ENCODE data around the gene IGF2R. TPM values are rescaled to one million over a fixed set of nuclear protein-coding genes. Genes with fewer than 3 reads are reported as not detected.
"Not testable (repeated sequence)": the region's sequence is repeated elsewhere in the genome, so short reads cannot be mapped to it uniquely, and the experiment has no call there.

IGF2R gene
- total and polyA plus RNA-seq, 2 donors (not counting 1 experiment from before 2014, with no cell fraction given): 9.5 to 53.3 TPM

DNA sequence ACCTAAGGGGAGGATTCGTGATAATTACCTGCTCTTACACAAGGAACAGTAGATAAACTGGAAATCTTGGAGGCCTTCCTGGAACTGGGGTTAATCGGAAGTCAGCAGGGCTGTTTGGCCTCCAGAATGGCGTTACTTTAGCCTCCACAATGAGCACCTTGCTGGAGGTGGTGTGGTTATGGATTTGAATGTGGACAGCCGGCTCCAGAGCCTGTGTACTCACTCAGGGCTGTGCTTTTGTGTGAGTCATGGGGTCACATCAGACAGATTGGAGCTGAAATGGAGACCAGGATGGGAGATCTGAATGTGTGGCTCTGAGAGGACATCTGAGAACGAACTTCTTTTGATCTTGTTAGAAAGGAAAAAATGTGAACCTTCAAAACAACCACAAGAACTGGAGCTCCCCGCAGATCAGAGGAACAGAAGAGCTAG is 30.4 kb downstream of the IGF2R start:
- ATAC-seq (ENCODE audit: low read depth): no peak
- Histone ChIP-seq H2AFZ (ENCODE audit: insufficient read depth, low read depth, low read length, poor library complexity, severe bottlenecking) (no peak overlapping the region), H3K4me1 (ENCODE audit: control insufficient read depth in 2 of 2, insufficient read depth in 2 of 2, low read length in 2 of 2) (no peaks in the 10 kb centered on the region), H3K4me3 (ENCODE audit: control extremely low read depth in 1 of 5, extremely low read depth in 1 of 5, insufficient read depth in 1 of 5, low read depth in 2 of 5, low read length in 4 of 5) (no peak overlapping the region), H3K9me3 (ENCODE audit: control extremely low read depth in 1 of 3, control insufficient read depth in 2 of 3, insufficient read depth in 1 of 3, low read length in 2 of 3) (peaks cover 2 to 6% (median 2%) of the 10 kb centered on the region in 3 donors), H3K27me3 (replicated peaks in 1 of 4; ENCODE audit: control extremely low read depth in 1 of 4, control insufficient read depth in 3 of 4, insufficient read depth in 4 of 4, low read length in 3 of 4) (no peaks in the 10 kb centered on the region), H4K20me1 (ENCODE audit: control insufficient read depth, insufficient read depth, low read length, poor library complexity, severe bottlenecking) (peaks cover 62% of the 10 kb centered on the region), H3K4me2 (replicated peaks; ENCODE audit: low read depth, low read length, poor library complexity, severe bottlenecking) (no peak overlapping the region), H3K9ac (ENCODE audit: low read length) (no peak overlapping the region), H3K36me3 (replicated peaks in 1 of 2; ENCODE audit: control extremely low read depth in 1 of 2, control insufficient read depth in 1 of 2, extremely low read depth in 1 of 2, insufficient read depth in 2 of 2, low read length in 1 of 2) (peaks cover 2 to 19% of the 10 kb centered on the region in 2 experiments), H3K79me2 (ENCODE audit: control insufficient read depth, insufficient read depth, low read length) (peaks cover 97% of the 10 kb centered on the region), H3K27ac (ENCODE audit: low read length in 2 of 2) (no peak overlapping the region)
- intact Hi-C loops (cut with micrococcal nuclease): no loop called here
- TF ChIP-seq, protein P1, sequence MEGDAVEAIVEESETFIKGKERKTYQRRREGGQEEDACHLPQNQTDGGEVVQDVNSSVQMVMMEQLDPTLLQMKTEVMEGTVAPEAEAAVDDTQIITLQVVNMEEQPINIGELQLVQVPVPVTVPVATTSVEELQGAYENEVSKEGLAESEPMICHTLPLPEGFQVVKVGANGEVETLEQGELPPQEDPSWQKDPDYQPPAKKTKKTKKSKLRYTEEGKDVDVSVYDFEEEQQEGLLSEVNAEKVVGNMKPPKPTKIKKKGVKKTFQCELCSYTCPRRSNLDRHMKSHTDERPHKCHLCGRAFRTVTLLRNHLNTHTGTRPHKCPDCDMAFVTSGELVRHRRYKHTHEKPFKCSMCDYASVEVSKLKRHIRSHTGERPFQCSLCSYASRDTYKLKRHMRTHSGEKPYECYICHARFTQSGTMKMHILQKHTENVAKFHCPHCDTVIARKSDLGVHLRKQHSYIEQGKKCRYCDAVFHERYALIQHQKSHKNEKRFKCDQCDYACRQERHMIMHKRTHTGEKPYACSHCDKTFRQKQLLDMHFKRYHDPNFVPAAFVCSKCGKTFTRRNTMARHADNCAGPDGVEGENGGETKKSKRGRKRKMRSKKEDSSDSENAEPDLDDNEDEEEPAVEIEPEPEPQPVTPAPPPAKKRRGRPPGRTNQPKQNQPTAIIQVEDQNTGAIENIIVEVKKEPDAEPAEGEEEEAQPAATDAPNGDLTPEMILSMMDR (IDR thresholded peaks at IDR 0.05): no peak
- TF ChIP-seq EZH2 (IDR thresholded peaks at IDR 0.05; ENCODE audit: borderline replicate concordance, insufficient read depth, low read depth, low read length, poor library complexity, severe bottlenecking): no peak
- 96% methylated on average over 4 of the region's 6 CpGs for WGBS (ENCODE audit: insufficient coverage)
- no peak for DNase-seq
- Mint-ChIP-seq H3K4me3 (no peak overlapping the region), H3K27me3 (no peaks in the 10 kb centered on the region), H3K9me3 (ENCODE audit: insufficient read depth) (peaks cover 5% of the 10 kb centered on the region), H3K4me1 (peaks cover 10% of the 10 kb centered on the region), H3K27ac (no peak overlapping the region)
- CTCF ChIA-PET: no interaction called here
- POLR2A ChIA-PET: no interaction called here

DNA sequence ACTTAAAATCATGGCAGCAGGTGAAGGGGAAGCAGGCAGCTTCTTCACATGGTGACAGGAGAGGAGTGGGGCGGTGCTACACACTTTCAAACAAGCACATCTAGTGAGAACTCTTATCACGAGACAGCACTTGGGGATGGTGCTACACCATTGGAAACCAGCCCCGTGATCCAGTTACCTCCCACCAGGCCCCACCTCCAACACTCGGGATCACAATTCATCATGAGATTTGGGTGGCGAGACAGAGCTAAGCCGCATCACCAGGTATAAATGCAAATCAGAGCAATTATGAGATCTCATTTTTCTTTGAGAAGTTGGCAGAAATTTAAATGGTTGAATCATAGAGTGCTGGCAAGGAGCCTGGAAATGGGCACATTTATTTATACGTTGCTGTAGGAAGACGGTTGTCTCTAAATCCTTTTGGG is 31.4 kb downstream of the IGF2R start:
- intact Hi-C loops (cut with micrococcal nuclease): no loop called here
- Mint-ChIP-seq H3K27ac (no peak overlapping the region), H3K9me3 (ENCODE audit: insufficient read depth) (no peaks in the 10 kb centered on the region), H3K27me3 (no peaks in the 10 kb centered on the region), H3K4me3 (no peak overlapping the region), H3K4me1 (peaks cover 11% of the 10 kb centered on the region)
- no peak overlapping the region for H3K27ac ChIP-seq (ENCODE audit: low read length in 2 of 2)
- POLR2A ChIA-PET: no interaction called here
- peaks cover 0 to 17% (median 2%) of the 10 kb centered on the region in 3 donors for H3K9me3 ChIP-seq (ENCODE audit: control extremely low read depth in 1 of 3, control insufficient read depth in 2 of 3, insufficient read depth in 1 of 3, low read length in 2 of 3)
- WGBS (ENCODE audit: insufficient coverage): 100% methylated on average over 3 of the region's 8 CpGs
- no peak overlapping the region for H3K4me2 ChIP-seq (replicated peaks; ENCODE audit: low read depth, low read length, poor library complexity, severe bottlenecking)
- peaks cover 72% of the 10 kb centered on the region for H4K20me1 ChIP-seq (ENCODE audit: control insufficient read depth, insufficient read depth, low read length, poor library complexity, severe bottlenecking)
- CTCF ChIA-PET: no interaction called here
- no peaks in the 10 kb centered on the region for H3K27me3 ChIP-seq (replicated peaks in 1 of 4; ENCODE audit: control extremely low read depth in 1 of 4, control insufficient read depth in 3 of 4, insufficient read depth in 4 of 4, low read length in 3 of 4)
- H3K9ac ChIP-seq (ENCODE audit: low read length): no peak overlapping the region
- ATAC-seq (ENCODE audit: low read depth) (no peak), DNase-seq (no peak)
- H3K4me1 ChIP-seq (ENCODE audit: control insufficient read depth in 2 of 2, insufficient read depth in 2 of 2, low read length in 2 of 2): no peaks in the 10 kb centered on the region
- H3K36me3 ChIP-seq (replicated peaks in 1 of 2; ENCODE audit: control extremely low read depth in 1 of 2, control insufficient read depth in 1 of 2, extremely low read depth in 1 of 2, insufficient read depth in 2 of 2, low read length in 1 of 2): peaks cover 2 to 15% of the 10 kb centered on the region in 2 experiments
- H3K4me3 ChIP-seq (ENCODE audit: control extremely low read depth in 1 of 5, extremely low read depth in 1 of 5, insufficient read depth in 1 of 5, low read depth in 2 of 5, low read length in 4 of 5): no peak overlapping the region
- TF ChIP-seq, protein P1 (IDR thresholded peaks at IDR 0.05): no peak
- TF ChIP-seq EZH2 (IDR thresholded peaks at IDR 0.05; ENCODE audit: borderline replicate concordance, insufficient read depth, low read depth, low read length, poor library complexity, severe bottlenecking): no peak
- H3K79me2 ChIP-seq (ENCODE audit: control insufficient read depth, insufficient read depth, low read length): peaks cover 97% of the 10 kb centered on the region
- no peak overlapping the region for H2AFZ ChIP-seq (ENCODE audit: insufficient read depth, low read depth, low read length, poor library complexity, severe bottlenecking)

DNA sequence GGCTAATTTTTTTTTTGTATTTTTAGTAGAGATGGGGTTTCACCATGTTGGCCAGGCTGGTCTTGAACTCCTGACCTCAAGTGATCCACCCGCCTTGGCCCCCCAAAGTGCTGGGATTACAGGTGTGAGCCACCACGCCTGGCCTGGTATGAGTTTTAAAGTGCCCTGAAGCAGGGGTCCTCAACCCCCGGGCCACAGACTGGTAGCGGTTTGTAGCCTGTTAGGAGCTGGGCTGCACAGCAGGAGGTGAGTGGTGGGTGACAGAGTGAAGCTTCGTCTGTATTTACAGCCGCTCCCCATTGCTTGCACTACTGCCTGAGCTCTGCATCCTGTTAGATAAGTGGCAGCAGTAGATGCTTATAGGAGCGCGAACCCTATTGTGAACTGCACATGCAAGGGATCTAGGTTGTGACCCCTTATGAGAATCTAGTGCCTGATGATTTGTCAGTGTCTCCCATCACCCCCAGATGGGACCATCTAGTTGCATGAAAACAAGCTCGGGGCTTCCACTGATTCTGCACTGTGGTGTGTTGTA is 32.1 kb downstream of the IGF2R start:
- H3K27ac Mint-ChIP-seq; H3K4me3 Mint-ChIP-seq; H3K9me3 Mint-ChIP-seq (ENCODE audit: insufficient read depth); H3K4me3 ChIP-seq (ENCODE audit: control extremely low read depth in 1 of 5, extremely low read depth in 1 of 5, insufficient read depth in 1 of 5, low read depth in 2 of 5, low read length in 4 of 5); H3K27me3 ChIP-seq (replicated peaks in 1 of 4; ENCODE audit: control extremely low read depth in 1 of 4, control insufficient read depth in 3 of 4, insufficient read depth in 4 of 4, low read length in 3 of 4); H2AFZ ChIP-seq (ENCODE audit: insufficient read depth, low read depth, low read length, poor library complexity, severe bottlenecking); intact Hi-C loops (cut with micrococcal nuclease); H3K27ac ChIP-seq (ENCODE audit: low read length in 2 of 2); H3K4me1 ChIP-seq (ENCODE audit: control insufficient read depth in 2 of 2, insufficient read depth in 2 of 2, low read length in 2 of 2); H3K27me3 Mint-ChIP-seq; CTCF ChIA-PET; H3K4me2 ChIP-seq (replicated peaks; ENCODE audit: low read depth, low read length, poor library complexity, severe bottlenecking); DNase-seq; H3K9ac ChIP-seq (ENCODE audit: low read length); POLR2A ChIA-PET; ATAC-seq (ENCODE audit: low read depth): not testable (repeated sequence)
- Histone ChIP-seq H3K9me3 (ENCODE audit: control extremely low read depth in 1 of 3, control insufficient read depth in 2 of 3, insufficient read depth in 1 of 3, low read length in 2 of 3) (peaks cover 0 to 23% (median 0%) of the 10 kb centered on the region in 3 donors), H3K36me3 (replicated peaks in 1 of 2; ENCODE audit: control extremely low read depth in 1 of 2, control insufficient read depth in 1 of 2, extremely low read depth in 1 of 2, insufficient read depth in 2 of 2, low read length in 1 of 2) (peaks cover 2 to 15% of the 10 kb centered on the region in 2 experiments), H3K79me2 (ENCODE audit: control insufficient read depth, insufficient read depth, low read length) (peaks cover 96% of the 10 kb centered on the region), H4K20me1 (ENCODE audit: control insufficient read depth, insufficient read depth, low read length, poor library complexity, severe bottlenecking) (peaks cover 76% of the 10 kb centered on the region)
- peaks cover 11% of the 10 kb centered on the region for H3K4me1 Mint-ChIP-seq
- WGBS (ENCODE audit: insufficient coverage): 97% methylated on average over 7 of the region's 9 CpGs
